ENCODE results near the gene MSL1.

Gene MSL1

DNA sequence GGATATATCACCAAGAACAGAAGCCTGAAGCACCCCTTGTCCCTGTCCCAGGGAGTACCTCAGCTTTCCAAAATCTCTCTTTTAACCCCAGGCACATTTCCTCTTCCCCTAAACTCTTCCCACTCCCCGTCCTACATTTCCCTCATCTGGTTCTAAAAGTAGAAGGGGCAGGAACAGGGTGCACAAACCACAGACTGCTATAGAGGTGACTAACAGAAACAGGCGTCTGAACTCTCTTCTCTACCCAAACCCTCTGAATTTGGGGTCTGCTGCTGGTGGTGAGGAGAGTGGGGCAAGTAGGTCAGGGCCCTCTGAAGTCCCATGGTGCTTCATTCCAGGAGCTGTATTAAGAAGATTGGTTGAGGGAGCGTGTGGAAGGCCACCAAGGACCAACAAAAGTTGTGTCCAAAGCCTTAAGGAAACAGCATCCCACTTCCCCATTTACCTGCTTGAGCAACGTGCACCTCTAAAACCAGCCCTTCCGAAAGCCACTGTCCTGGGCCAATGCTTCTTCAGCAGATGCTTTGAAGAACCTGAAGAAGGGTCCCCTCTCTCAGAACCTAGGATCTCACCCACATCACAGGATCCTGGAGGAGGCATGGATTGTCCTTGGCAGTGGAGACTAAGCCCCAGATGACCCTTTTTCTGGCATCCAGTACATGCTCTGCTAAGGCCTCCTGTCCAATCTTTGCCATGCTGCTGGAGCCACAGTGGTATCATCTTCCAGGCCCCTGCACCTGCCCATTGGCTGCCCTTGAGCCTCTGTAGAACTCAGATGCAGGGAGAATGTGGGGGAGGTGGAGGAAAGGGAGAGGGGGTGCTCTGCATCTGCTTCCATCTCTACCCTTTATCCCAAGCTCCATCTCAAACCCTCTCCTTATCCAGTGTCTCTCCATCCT, 15.7 kb upstream of the MSL1 start:
- no peak for DNase-seq (ENCODE audit: low read depth in 2 of 2)

- no peak for DNase-seq (ENCODE audit: low read depth in 2 of 2)
Measured at GRCh38 chr17:40106760-40107521, 14.8 kb upstream of the MSL1 start.

- DNase-seq (ENCODE audit: low read depth in 2 of 2), result no peak
Measured at GRCh38 chr17:40107522-40108174, 14.1 kb upstream of the MSL1 start.

DNA sequence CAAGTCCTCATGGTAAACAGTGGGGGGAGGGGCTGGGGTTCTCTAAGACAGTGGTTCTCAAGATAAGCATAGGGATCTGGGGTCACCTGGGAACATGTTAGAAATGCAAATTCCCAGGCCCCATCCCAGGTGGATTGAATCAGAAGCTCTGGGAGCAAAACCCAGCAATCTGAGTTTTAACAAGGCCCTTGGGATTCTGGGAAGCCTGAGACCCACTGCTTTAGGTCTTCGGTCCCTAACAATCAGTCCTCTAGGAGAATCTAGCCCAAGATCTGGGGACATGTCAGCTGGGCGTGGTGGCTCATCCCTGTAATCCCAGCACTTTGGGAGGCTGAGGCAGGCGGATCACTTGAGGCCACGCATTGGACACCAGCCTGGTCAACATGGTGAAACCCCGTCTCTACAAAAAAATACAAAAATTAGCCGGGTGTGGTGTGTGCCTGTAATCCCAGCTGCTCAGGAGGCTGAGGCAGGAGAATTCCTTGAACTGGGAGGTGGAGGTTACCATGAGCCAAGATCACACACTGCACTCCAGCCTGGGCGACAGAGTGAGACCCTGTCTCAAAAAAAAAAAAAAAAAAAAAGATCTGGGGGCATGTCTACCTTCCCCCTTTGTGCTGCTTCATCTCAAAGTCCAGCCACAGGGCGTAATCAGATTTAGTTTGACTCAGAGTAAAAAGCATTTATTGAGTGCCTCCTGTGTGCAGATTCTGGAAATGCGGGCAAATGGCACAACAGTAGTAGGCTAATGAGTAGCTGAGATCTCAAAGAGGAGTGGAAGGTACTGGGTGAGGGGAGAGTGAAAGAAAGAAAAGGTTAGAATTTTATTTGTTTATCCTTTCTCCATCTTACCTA, 12.6 kb upstream of the MSL1 start:
- DNase-seq (ENCODE audit: low read depth in 2 of 2), result no peak

- DNase-seq (ENCODE audit: low read depth in 2 of 2), result no peak
Measured at GRCh38 chr17:40110026-40110845, 11.5 kb upstream of the MSL1 start.

GRCh38 chr17:40111221-40112128, 10.3 kb upstream of the MSL1 start:
- peak in 1 of 2 donors; percentile 46 for DNase-seq (ENCODE audit: low read depth in 2 of 2)

DNA sequence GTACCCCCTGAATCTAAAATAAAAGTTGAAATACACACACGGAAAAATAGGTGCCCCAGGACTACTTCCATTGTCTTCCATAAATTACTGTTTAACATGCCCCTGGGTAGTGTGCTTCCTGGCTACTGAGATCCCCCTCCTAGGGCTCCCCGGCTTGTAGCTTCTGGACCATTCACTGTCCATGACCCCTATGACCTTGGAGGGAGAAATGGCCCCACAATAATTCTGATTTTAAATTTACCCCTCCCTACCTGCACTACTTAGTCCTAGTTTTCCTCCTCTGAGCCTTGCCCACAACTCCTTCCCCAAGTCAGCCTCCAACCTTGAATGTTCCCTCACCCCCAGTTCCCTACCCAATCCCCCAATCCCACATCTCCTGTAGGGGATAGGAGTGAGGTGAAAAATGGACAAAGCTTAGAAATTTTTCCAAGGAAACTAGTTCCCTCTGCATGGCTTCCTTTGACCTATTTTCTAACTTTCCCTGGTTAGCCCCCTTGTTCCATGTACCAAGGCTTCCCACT, 9.5 kb upstream of the MSL1 start:
- DNase-seq (ENCODE audit: low read depth in 2 of 2), result no peak

- no peak for DNase-seq (ENCODE audit: low read depth in 2 of 2)
Measured at GRCh38 chr17:40112718-40113109, 9.1 kb upstream of the MSL1 start.

DNA sequence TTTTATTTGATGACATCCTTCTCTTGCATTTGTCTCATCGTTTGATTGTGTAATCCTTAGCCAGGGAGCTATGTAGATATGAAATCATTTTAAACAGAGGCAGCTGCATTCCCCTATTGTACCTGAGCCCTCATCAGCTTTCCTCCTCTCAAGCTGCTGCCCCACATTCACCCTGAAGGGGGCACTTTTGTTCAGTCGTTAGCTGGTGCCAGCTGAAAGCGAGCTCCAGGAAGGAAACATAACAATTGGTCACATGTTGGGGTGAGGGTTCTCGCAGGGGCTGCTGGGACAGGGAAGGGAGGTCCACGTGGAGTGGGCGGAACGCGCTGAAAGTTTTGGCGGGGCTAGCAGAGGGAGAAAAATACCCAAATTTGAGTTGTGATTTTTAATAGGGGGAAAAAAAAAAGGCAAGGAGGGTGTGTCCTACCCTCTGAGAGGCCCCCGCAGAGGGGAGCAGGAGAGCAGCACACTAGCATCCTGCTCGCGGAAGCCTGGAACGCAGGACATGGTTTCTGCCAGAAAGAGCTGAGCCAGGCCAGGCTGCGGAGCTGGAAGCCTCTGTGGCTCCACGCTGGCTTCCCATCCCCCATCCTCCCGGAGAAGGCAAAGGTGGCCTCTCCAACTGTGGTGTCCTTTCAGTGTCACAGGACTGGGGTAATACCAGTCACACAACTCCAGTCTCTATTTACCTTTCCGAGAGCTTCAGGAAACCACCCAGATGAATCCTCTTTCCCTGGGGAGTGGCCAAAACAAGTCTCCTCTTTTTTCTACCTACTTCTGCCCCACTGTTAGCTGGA, 8.5 kb upstream of the MSL1 start:
- DNase-seq (ENCODE audit: low read depth in 2 of 2), result peak; percentile 78 to 88

GRCh38 chr17:40113907-40114245, 7.9 kb upstream of the MSL1 start:
- DNase-seq (ENCODE audit: low read depth in 2 of 2), result no peak

DNA sequence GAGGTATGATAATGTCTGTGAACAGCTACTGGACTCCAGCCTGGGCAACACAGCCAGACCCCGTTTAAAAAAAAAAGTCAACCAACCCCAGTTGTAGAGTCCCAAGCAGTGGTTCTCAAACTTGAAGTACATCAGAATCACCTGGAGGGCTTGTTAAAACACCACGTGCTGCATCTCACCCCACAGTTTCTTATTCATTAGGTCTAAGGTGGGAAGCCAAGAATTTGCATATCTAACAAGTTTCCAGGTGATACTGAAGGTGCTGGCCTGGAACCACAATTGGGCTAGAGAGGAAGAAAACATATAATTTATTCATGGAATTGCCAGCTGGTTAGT, 6.7 kb upstream of the MSL1 start:
- no peak for DNase-seq (ENCODE audit: low read depth in 2 of 2)

GRCh38 chr17:40122136-40122998, 596 bp downstream of the MSL1 start:
- no peak for DNase-seq (ENCODE audit: low read depth in 2 of 2)

- no peak for DNase-seq (ENCODE audit: low read depth in 2 of 2)
Measured at GRCh38 chr17:40122999-40123810, 1.4 kb downstream of the MSL1 start.

DNA sequence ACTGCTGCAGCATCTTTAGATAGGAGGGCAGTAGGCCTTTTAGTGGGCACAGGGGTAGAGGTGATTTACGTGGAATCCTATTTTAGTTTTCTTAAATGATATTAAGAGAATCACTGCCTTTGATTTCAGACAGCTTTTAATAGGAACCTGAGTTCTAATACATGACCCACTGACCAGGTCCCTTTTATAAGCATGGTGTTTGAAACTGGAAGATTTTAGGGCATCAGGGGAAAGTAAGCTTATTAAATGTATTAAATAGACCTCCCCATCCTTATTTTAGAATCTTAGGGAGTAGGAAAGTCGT, 2.0 kb downstream of the MSL1 start:
- DNase-seq (ENCODE audit: low read depth in 2 of 2), result no peak

DNA sequence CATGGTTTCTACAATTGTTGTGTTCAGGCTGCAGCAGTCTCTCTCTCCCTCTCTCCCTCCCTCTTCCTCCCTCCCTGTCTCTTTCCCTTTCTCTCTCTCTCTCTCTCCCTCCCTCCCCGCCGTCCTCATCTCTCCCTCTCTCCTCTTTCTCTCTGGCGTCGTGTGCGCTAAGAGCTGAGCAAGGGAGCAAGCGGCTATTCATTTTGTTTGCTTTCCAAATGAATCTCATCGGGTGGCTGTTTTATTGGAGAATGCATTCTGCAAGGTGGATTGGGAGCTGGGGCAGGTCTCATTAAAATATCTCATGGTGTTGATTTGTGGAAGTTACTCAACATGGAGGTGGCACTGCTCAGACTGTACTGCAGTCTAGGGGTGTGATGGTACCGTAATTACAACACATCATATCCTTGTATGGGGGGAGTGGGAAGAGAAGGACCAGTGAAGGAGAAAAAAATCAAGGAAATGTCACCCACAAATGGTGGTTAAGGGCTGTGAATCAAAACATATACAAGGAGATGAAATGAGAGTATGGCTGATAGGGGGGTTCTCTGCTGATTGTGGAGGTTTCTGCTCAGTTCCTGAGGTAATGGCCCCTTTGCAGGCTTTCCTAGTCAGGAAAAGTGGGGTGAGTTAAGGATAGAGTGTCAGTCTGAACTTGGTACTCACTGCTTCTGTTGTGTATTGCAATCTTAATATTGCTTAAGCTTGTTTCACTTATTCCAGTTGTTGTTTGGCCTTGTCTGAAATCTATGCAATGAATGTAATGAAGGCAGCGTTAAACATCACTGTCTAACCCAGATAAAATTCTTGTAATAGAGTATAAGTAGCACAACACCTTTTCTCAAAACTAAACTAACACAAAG, 2.7 kb downstream of the MSL1 start:
- DNase-seq (ENCODE audit: low read depth in 2 of 2), result no peak

GRCh38 chr17:40129498-40129897, 7.7 kb downstream of the MSL1 start:
- no peak for DNase-seq (ENCODE audit: low read depth in 2 of 2)
